Measurements from ENCODE around the gene FPR2. TPM values are rescaled to one million over a fixed set of nuclear protein-coding genes. Genes with fewer than 3 reads are reported as not detected.
"Not testable (repeated sequence)": the region's sequence is repeated elsewhere in the genome, so short reads cannot be mapped to it uniquely, and the experiment has no call there.

The FPR2 gene
- total RNA-seq, 1 donor from 2014 or later, result not detected

GRCh38 chr19:51737389-51737788 lies 23.6 kb upstream of the FPR2 start:
- Histone ChIP-seq H3K4me3 (ENCODE audit: low read depth, low read length) (no peak overlapping the region), H3K27me3 (ENCODE audit: control insufficient read depth, insufficient read depth, low read length) (no peaks in the 10 kb centered on the region), H3K36me3 (ENCODE audit: control insufficient read depth, insufficient read depth, low read length) (no peaks in the 10 kb centered on the region)
- FAIRE-seq, result no peak
- no peak for DNase-seq (ENCODE audit: low read depth)
- no peak for TF ChIP-seq CTCF (IDR thresholded peaks at IDR 0.05; ENCODE audit: insufficient read depth, low read length, severe bottlenecking)

GRCh38 chr19:51737924-51738323 lies 23.1 kb upstream of the FPR2 start:
- DNase-seq (ENCODE audit: low read depth), result no peak
- no peak for TF ChIP-seq CTCF (IDR thresholded peaks at IDR 0.05; ENCODE audit: insufficient read depth, low read length, severe bottlenecking)
- no peak for FAIRE-seq

GRCh38 chr19:51738523-51738922 lies 22.5 kb upstream of the FPR2 start:
- H3K4me3 ChIP-seq (ENCODE audit: low read depth, low read length); FAIRE-seq; H3K36me3 ChIP-seq (ENCODE audit: control insufficient read depth, insufficient read depth, low read length); H3K27me3 ChIP-seq (ENCODE audit: control insufficient read depth, insufficient read depth, low read length); DNase-seq (ENCODE audit: low read depth): not testable (repeated sequence)

More at GRCh38 chr19:51737924-51738323, 23.1 kb upstream of the FPR2 start:
- Histone ChIP-seq H3K27me3 (ENCODE audit: control insufficient read depth, insufficient read depth, low read length) (no peaks in the 10 kb centered on the region), H3K4me3 (ENCODE audit: low read depth, low read length) (no peak overlapping the region), H3K36me3 (ENCODE audit: control insufficient read depth, insufficient read depth, low read length) (no peaks in the 10 kb centered on the region)

- Histone ChIP-seq H3K36me3 (ENCODE audit: control insufficient read depth, insufficient read depth, low read length) (no peaks in the 10 kb centered on the region), H3K4me3 (ENCODE audit: low read depth, low read length) (no peak overlapping the region), H3K27me3 (ENCODE audit: control insufficient read depth, insufficient read depth, low read length) (no peaks in the 10 kb centered on the region)
- FAIRE-seq (no peak), DNase-seq (ENCODE audit: low read depth) (no peak)
- no peak for TF ChIP-seq CTCF (IDR thresholded peaks at IDR 0.05; ENCODE audit: insufficient read depth, low read length, severe bottlenecking)
Observed at GRCh38 chr19:51739466-51740213, 21.3 kb upstream of the FPR2 start.

GRCh38 chr19:51740356-51740755 lies 20.6 kb upstream of the FPR2 start:
- FAIRE-seq, result no peak
- no peaks in the 10 kb centered on the region for H3K27me3 ChIP-seq (ENCODE audit: control insufficient read depth, insufficient read depth, low read length)
- H3K36me3 ChIP-seq (ENCODE audit: control insufficient read depth, insufficient read depth, low read length), result no peaks in the 10 kb centered on the region
- no peak for DNase-seq (ENCODE audit: low read depth)
- TF ChIP-seq CTCF (IDR thresholded peaks at IDR 0.05; ENCODE audit: insufficient read depth, low read length, severe bottlenecking), result no peak
- no peak overlapping the region for H3K4me3 ChIP-seq (ENCODE audit: low read depth, low read length)

GRCh38 chr19:51742789-51743188 lies 18.2 kb upstream of the FPR2 start:
- peak; percentile 7 for DNase-seq (ENCODE audit: low read depth)
- H3K4me3 ChIP-seq (ENCODE audit: low read depth, low read length), result no peak overlapping the region
- TF ChIP-seq CTCF (IDR thresholded peaks at IDR 0.05; ENCODE audit: insufficient read depth, low read length, severe bottlenecking), result no peak
- H3K36me3 ChIP-seq (ENCODE audit: control insufficient read depth, insufficient read depth, low read length), result no peaks in the 10 kb centered on the region
- FAIRE-seq, result no peak
- no peaks in the 10 kb centered on the region for H3K27me3 ChIP-seq (ENCODE audit: control insufficient read depth, insufficient read depth, low read length)

All from bronchial epithelial cell (primary cell).